SK-N-MC (cell line): ENCODE data around the gene GMPR.

ENCODE experiments used
- EZH2 ChIP-seq: fragments of 200-600 bp; sonication (generic); IDR thresholded peaks from one replicate; pipeline ENCODE4 v1.6.1; 2017; ENCODE audit warnings: antibody characterized with exemption
- POLR2AphosphoS5 ChIP-seq: IDR thresholded peaks from 2 replicates; pipeline ENCODE4 v1.6.1; 2012; ENCODE audit warnings: mild to moderate bottlenecking, low read depth, low read length, borderline replicate concordance

DNA sequence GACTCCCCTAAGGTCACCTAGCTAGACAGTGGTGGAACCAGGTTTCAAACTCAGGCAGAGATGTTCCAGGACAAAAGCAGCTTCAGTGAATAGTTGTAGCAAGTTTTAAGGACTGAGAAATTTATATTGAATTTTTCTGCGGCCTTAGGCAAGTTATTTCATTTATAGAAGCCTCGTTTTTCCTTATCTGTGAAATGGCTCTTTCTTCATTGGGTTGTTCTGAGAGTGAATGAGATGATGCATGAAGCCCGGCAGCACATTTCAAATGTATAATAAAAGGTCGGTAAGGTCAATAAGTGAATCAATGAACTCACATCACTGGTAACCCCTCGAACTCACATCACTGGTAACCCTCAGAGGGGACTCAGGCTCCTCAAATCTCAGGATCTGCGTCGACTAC is 1.1 kb upstream of the GMPR start:
- TF ChIP-seq POLR2AphosphoS5 (no peak), EZH2 (no peak)
